Measurements from ENCODE around the gene ARHGEF3.

The ARHGEF3 gene

DNA sequence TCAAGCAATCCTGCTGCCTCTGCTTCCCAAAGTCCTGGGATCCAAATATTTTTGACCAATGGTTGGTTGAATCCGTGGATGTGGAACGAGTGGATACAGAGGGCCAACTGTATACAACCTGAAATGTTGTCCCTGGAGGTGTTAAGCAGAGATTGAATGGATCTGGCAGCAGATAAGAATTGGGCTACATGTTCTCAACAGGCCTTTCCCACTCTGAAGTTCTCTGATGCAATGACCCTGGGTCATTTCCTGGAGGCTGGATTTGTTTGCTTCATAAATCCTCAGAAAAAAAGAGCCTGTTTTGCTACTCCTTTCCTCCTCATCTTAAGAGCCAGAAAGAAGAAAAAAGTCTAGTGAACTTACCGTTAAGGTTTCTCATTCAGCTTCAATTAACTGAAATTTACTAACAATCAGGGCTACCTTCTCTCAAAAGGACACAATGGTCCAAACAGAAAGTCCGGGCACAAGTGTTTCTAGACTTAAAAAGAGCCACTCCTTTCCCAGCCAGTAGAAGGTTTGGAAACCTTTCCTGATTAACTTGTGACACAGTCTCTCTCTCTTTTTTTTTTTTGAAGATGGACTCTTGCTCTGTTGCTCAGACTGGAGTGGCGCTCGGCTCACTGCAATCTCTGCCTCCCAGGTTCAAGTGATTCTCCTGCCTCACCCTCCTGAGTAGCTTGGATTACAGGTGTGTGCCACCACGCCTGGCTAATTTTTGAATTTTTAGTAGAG, 6.5 kb downstream of the ARHGEF3 start:
- DNase-seq (ENCODE audit: low read depth in 2 of 2): no peak

DNA sequence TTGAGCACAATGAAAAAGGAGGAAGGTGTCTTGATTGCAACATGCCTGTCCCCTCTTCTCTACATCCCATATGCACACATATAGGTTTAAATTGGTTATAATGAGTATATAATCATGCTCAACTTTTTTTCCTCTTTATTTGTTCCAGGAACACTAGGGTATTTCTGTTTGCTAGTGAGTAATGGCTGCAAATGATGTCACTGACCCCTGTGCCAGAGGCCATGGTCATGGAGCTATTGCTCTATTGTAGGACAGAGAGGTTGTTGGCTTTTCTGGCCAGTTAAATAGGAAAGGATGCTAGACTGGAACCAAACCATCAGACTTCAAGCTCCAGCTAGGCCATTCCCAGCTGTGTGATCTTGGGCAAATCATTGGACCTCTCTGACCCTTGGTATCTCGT, 9.6 kb downstream of the ARHGEF3 start:
- no peak for DNase-seq (ENCODE audit: low read depth in 2 of 2)

GRCh38 chr3:56790016-56790821, 11.5 kb downstream of the ARHGEF3 start:
- DNase-seq (ENCODE audit: low read depth in 2 of 2): no peak

DNA sequence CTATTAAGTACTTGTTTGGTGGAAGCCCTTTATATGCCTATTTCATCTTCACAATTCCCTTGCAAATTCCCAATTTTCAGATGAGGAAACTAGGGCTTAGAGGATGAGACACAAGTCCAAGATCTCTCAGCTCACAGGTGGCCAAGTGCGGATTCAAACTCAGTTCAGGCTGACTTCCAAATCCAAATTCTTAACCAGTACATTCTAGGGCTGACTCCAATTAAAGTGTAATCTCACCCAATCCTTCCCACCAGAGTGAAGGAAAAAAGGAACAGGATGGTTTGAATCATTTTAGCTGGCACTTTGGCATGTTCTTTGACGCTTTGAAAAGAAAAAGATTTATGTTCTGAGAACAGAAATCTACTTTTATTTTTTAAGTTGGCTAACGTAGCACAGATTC, 12.7 kb downstream of the ARHGEF3 start:
- DNase-seq (ENCODE audit: low read depth in 2 of 2): no peak

- no peak for DNase-seq (ENCODE audit: low read depth in 2 of 2)
Observed at GRCh38 chr3:56788521-56788920, 13.2 kb downstream of the ARHGEF3 start.

GRCh38 chr3:56787784-56788256, 13.9 kb downstream of the ARHGEF3 start:
- no peak for DNase-seq (ENCODE audit: low read depth in 2 of 2)

GRCh38 chr3:56787258-56787775, 14.4 kb downstream of the ARHGEF3 start:
- DNase-seq (ENCODE audit: low read depth in 2 of 2): no peak

DNA sequence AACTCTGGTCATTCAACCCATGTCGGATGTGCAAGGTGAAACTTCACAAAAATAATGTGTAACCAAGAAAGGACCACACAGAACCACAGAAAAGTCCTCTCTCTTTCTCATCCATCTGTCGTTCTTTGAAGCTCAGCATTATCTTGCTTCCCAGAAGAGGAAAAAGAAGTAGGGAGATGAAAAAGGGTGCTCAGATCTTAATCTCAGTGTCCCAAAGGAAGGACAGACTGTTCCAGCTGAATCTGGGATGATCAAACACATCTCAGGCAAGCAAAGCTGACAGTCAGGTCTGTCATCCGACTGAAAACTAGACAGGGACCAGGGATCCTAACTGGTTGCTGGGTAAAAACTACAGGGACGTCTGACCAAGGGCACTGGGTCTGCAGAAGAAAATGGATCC, 16.2 kb downstream of the ARHGEF3 start:
- no peak for DNase-seq (ENCODE audit: low read depth in 2 of 2)

DNA sequence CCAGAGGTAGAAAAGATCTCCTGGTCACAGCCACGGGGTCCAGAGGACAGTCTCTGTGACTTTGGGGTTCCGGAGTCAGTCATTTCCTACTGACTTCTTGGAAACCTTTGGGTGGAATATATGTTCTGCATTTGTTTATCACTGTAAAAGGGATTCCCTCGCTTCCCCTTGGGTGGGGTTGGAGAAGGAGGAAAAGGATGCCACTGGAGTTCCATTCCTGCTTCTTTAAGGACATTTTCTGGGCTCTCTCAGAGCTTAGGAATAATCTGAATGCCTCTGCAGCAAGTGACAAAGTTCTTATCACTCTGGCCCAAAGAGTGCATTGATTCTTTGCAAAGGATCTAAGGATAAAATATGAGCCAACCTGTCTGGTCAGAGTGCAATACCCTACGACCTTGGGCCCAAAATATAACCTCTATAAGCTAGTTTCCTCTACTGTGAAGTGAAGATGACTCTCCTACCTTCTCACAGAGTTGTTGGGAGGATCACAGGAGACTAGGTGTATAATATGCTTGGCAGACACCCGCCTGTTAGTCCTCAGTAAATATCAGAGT, 17.2 kb downstream of the ARHGEF3 start:
- DNase-seq (ENCODE audit: low read depth in 2 of 2): no peak

DNA sequence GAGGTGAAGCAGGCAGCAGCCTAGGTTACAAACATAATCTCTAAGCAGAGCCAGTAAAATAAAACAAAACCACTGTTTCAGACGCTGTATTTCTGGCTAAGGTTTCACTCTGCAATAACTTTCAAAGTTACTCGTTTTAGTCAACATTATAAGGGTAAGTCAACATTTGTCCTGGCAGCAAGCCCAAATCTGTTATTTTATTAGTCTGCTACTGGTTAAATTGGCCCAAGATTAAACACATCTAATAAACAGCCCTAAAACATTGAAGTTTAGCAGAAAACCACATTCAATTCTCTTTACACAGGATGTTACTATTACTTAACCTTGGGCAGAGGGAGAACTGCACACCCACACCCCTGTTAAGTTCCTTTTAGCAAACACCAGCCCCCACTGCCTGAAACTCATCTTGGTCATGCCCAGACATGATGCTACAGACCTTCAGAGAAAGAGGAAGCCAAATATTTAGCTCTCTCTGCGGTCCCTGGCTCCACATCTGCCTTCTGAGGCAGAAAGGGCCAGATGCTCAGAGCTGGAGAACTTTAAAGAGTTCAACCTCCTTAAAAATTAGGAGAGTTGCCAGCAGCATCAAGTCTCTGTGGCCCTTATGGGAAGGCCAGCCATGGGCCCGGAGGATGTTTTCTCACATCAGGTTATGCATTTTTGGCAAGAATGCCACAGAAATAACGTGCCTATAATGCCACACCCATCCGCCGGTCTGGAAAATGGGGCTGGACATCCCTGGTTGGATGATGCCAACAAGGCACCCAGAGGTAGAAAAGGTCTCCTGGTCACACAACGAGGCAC, 17.9 kb downstream of the ARHGEF3 start:
- DNase-seq (ENCODE audit: low read depth in 2 of 2): no peak

GRCh38 chr3:56782906-56783305, 18.8 kb downstream of the ARHGEF3 start:
- no peak for DNase-seq (ENCODE audit: low read depth in 2 of 2)

DNA sequence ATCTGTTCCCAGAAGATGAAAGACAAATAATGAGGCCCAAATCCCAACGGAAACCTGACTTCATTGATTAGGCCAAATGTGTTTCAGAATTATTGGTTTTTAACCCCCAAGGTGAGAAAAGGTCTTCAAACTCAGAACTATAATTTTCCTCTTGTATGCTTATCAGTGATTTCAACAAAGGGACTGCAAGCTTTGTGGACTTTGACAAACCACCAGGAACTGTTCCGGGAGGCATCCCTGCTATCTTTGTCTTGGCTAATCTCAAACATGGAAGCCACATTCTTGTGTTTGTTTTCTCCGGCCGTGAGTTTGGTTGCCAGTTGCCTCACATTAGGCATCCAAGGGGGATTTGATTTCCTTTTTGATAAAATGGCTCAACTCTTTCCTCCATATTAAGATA, 19.5 kb downstream of the ARHGEF3 start:
- no peak for DNase-seq (ENCODE audit: low read depth in 2 of 2)

DNA sequence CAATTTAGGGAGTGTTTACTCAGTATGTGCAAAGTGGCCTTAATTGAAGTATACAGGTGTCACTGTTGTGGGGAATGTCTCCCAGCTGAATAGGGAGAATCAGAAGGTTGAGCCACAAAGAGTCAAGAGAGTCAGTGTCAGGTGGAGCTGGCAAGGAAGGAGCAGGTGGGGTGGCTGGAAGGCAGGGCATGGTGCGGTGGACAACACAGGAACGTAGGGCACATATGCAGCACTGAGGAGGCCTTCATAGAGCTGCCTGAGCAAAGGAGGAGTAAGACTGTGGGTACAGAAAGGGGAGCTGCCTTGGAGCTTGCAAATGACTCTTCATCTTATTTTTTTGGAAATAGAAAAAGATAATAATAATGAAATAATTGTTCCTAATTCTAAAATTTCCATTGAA, 20.0 kb downstream of the ARHGEF3 start:
- no peak for DNase-seq (ENCODE audit: low read depth in 2 of 2)

GRCh38 chr3:56780936-56781335, 20.8 kb downstream of the ARHGEF3 start:
- DNase-seq (ENCODE audit: low read depth in 2 of 2): no peak

- no peak for DNase-seq (ENCODE audit: low read depth in 2 of 2)
Observed at GRCh38 chr3:56778893-56779292, 22.9 kb downstream of the ARHGEF3 start.

DNA sequence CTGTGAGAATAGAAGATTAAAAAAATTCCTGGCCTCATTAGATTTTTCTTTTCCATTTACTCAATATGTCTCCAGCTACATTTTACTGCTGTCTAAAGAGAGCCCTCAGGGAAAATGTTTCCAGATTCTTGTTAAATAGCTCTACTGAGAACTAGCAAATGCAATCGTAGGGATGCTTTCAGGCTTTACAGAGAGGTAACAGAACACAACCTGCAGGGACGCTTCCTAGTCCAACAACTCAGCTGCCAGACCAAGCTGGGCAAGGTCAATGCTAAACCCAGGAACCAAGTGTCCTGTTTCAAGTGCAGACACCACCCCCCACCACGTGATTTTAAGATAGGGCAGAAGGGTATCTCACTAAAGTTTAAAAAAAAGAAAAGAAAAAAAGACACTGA, 25.2 kb downstream of the ARHGEF3 start:
- no peak for DNase-seq (ENCODE audit: low read depth in 2 of 2)

DNA sequence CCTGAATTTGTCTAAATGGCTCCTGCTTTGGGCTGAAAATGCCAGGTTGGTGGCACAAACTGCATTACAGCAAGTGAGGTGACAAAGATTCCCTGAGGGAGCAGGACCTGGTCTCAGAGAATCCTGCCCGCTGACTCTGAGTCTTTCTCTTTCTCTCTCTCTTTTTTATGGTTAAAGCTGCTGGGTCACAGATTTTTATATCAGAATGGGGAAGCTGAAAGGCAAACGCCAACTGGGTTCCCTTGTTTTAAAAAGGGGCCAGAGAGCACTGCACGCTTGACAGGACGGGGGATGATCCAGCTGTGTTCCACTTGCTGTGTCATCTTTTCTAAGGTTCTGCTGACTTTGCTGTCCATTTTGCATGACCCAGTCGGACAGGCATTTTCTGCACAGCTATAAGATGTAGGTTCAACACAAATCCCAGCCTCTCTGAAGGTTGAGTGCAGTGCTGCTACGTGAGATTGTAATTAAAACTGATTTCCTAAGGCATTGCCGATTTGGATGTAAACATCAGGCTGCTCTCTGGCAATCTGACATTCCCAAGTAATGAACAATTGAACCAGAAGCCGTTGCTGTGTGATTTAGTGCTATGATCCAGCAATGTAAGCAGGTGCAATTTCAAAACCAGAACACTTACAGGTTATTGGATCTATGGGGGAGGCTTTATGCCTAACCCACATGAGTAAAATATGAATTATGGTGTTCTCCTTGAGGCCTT, 25.8 kb downstream of the ARHGEF3 start:
- DNase-seq (ENCODE audit: low read depth in 2 of 2): no peak

DNA sequence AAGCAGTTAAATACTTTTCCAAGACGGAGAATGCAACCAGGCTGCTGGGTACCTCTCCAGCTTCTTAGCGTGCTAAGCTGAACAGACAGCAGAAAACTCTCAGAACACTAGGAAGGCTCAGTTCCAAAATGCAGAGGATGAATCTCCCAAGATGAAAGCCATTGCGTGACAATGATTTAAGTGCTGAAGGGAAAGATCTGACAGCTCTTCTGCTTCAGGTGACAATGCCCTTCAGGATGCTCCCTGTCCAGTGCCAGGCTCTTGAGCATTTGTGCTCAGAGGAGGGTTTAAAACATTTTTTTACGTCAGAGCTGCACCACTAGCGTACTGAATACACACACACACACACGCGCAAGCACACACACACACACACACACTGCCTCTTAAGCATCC, 26.3 kb downstream of the ARHGEF3 start:
- DNase-seq (ENCODE audit: low read depth in 2 of 2): no peak

GRCh38 chr3:56773986-56774385, 27.8 kb downstream of the ARHGEF3 start:
- no peak for DNase-seq (ENCODE audit: low read depth in 2 of 2)

- no peak for DNase-seq (ENCODE audit: low read depth in 2 of 2)
Observed at GRCh38 chr3:56772952-56773938, 28.5 kb downstream of the ARHGEF3 start.

Data from stimulated activated CD4-positive, alpha-beta T cell treated with anti-CD3 and anti-CD28 coated beads, Interleukin-1b, Interleukin-23, amount 100 ng/mL, for 1 hour (primary cell).